Caco-2 (cell line): Measurements from ENCODE around the gene PIH1D1. TPM values are rescaled to one million over a fixed set of nuclear protein-coding genes. Genes with fewer than 3 reads are reported as not detected.
A peak's percentile ranks its signal among the peaks of the same experiment; 100 is the strongest.

Experiments
- BruUV-seq: library from RNA; stranded (reverse); fragments of 400-500 nt; replicated peaks from 2 replicates; lab custom pipeline; 2021; lab: Mats Ljungman, UMichigan
- CTCF ChIA-PET: fragments of 300-600 bp; sonication (Branson Sonifier 250); formaldehyde crosslinking; loops from one replicate; lab custom pipeline; 2022; ENCODE audit warnings: antibody characterized with exemption; lab: Charles Lee
- POLR2A ChIA-PET: fragments of 300-600 bp; sonication (Branson Sonifier 250); formaldehyde crosslinking; loops from one replicate; lab custom pipeline; 2022; ENCODE audit warnings: antibody characterized with exemption; lab: Charles Lee
- DNase-seq, 2 experiments: peaks; one replicate each; pipeline versions ENCODE4 v3.0.0 to v3.0.0-alpha.2; 2020 to 2022
- H3K27me3 ChIP-seq: replicated peaks from 2 replicates; pipeline ENCODE4 v1.6.0; 2011; ENCODE audit warnings: low read length; ENCODE audit not compliant: control insufficient read depth, insufficient read depth
- H3K36me3 ChIP-seq: 2 replicates; pipeline ENCODE4 v1.5.1; 2011; ENCODE audit warnings: low read length; ENCODE audit not compliant: control insufficient read depth, insufficient read depth
- H3K4me1 ChIP-seq: fragments of 250-450 bp; sonication (Bioruptor Pico); 2 replicates; pipeline ENCODE4 v1.5.1; 2020; ENCODE audit warnings: mild to moderate bottlenecking
- H3K4me3 ChIP-seq: 2 replicates; pipeline ENCODE4 v1.5.1; 2011; ENCODE audit warnings: low read depth, mild to moderate bottlenecking, control low read depth, low read length
- H3K9me3 ChIP-seq: fragments of 250-450 bp; sonication (Bioruptor Pico); 2 replicates; pipeline ENCODE4 v1.5.1; 2020; ENCODE audit warnings: mild to moderate bottlenecking, moderate library complexity
- H3K27ac Mint-ChIP-seq: one replicate; pipeline ENCODE4 v1.8.0; 2022; ENCODE audit warnings: mixed read lengths; ENCODE audit not compliant: unreplicated experiment
- H3K27me3 Mint-ChIP-seq: one replicate; pipeline ENCODE4 v1.8.0; 2022; ENCODE audit warnings: mixed read lengths; ENCODE audit not compliant: insufficient read depth, unreplicated experiment
- H3K36me3 Mint-ChIP-seq: one replicate; pipeline ENCODE4 v1.8.0; 2022; ENCODE audit warnings: mild to moderate bottlenecking, mixed read lengths; ENCODE audit not compliant: insufficient read depth, unreplicated experiment
- H3K4me1 Mint-ChIP-seq: one replicate; pipeline ENCODE4 v1.8.0; 2022; ENCODE audit warnings: low read depth, mixed read lengths; ENCODE audit not compliant: unreplicated experiment
- H3K4me3 Mint-ChIP-seq: one replicate; pipeline ENCODE4 v1.8.0; 2022; ENCODE audit warnings: mild to moderate bottlenecking, moderate library complexity, mixed read lengths; ENCODE audit not compliant: unreplicated experiment
- H3K9me3 Mint-ChIP-seq: one replicate; pipeline ENCODE4 v1.8.0; 2022; ENCODE audit warnings: mixed read lengths; ENCODE audit not compliant: unreplicated experiment
- CTCF ChIP-seq, 2 experiments: fragments of 200-600 bp in 1 of 2; IDR thresholded peaks; 1 replicate in 1 of 2; 2 replicates in 1 of 2; pipeline versions ENCODE4 v1.5.1 to v1.8.0; 2011 to 2022; ENCODE audit warnings: antibody characterized with exemption in 1 of 2, control low read depth in 1 of 2, inconsistent platforms in 1 of 2, low read depth in 1 of 2, low read length in 1 of 2, mild to moderate bottlenecking in 1 of 2, moderate library complexity in 1 of 2; ENCODE audit not compliant: insufficient read depth in 1 of 2, severe bottlenecking in 1 of 2, unreplicated experiment in 1 of 2
- intact Hi-C: fragments of 100-400 bp; cut with micrococcal nuclease; formaldehyde crosslinking; loops from one replicate; pipeline ENCODE4 v1.10.0; 2022; ENCODE audit not compliant: unreplicated experiment
- total RNA-seq: library from RNA; stranded (reverse); gene quantifications from 2 replicates; pipeline ENCODE4 v1.2.3, GENCODE V29; 2022

Gene PIH1D1
- total RNA-seq, 1 experiment from 2014 or later = 150 TPM

GRCh38 chr19:49400029-49400428, 51.6 kb downstream of the PIH1D1 start:
- no peak overlapping the region for H3K4me3 Mint-ChIP-seq
- ChIA-PET POLR2A (no interaction called here), CTCF (no interaction called here)
- H3K4me1 Mint-ChIP-seq = peaks cover 13% of the 10 kb centered on the region
- H3K27ac Mint-ChIP-seq = no peak overlapping the region
- no peak for TF ChIP-seq CTCF (IDR thresholded peaks at IDR 0.05; ENCODE audit: insufficient read depth in 1 of 2, low read depth in 1 of 2, low read length in 1 of 2, severe bottlenecking in 1 of 2, unreplicated experiment in 1 of 2)
- no peaks in the 10 kb centered on the region for H3K9me3 ChIP-seq
- H3K4me3 ChIP-seq = no peak overlapping the region
- DNase-seq = peak in 1 of 2 experiments; percentile 45
- H3K27me3 Mint-ChIP-seq = no peaks in the 10 kb centered on the region
- no peaks in the 10 kb centered on the region for H3K9me3 Mint-ChIP-seq
- no peaks in the 10 kb centered on the region for H3K27me3 ChIP-seq
- no peaks in the 10 kb centered on the region for H3K36me3 Mint-ChIP-seq
- peaks cover 28% of the 10 kb centered on the region for H3K4me1 ChIP-seq
- BruUV-seq = no TSS peak
- intact Hi-C loops = no loop called here
- no peaks in the 10 kb centered on the region for H3K36me3 ChIP-seq

GRCh38 chr19:49398931-49399330, 52.7 kb downstream of the PIH1D1 start:
- Mint-ChIP-seq H3K27ac (no peak overlapping the region), H3K4me3 (no peak overlapping the region), H3K4me1 (peaks cover 13% of the 10 kb centered on the region), H3K36me3 (no peaks in the 10 kb centered on the region), H3K27me3 (no peaks in the 10 kb centered on the region), H3K9me3 (no peaks in the 10 kb centered on the region)
- no peak for TF ChIP-seq CTCF (IDR thresholded peaks at IDR 0.05; ENCODE audit: insufficient read depth in 1 of 2, low read depth in 1 of 2, low read length in 1 of 2, severe bottlenecking in 1 of 2, unreplicated experiment in 1 of 2)
- Histone ChIP-seq H3K4me3 (no peak overlapping the region), H3K9me3 (no peaks in the 10 kb centered on the region), H3K4me1 (peaks cover 28% of the 10 kb centered on the region), H3K27me3 (no peaks in the 10 kb centered on the region), H3K36me3 (no peaks in the 10 kb centered on the region)
- no TSS peak for BruUV-seq
- DNase-seq = no peak
- CTCF ChIA-PET = no interaction called here
- POLR2A ChIA-PET = no interaction called here
- intact Hi-C loops = no loop called here

DNA sequence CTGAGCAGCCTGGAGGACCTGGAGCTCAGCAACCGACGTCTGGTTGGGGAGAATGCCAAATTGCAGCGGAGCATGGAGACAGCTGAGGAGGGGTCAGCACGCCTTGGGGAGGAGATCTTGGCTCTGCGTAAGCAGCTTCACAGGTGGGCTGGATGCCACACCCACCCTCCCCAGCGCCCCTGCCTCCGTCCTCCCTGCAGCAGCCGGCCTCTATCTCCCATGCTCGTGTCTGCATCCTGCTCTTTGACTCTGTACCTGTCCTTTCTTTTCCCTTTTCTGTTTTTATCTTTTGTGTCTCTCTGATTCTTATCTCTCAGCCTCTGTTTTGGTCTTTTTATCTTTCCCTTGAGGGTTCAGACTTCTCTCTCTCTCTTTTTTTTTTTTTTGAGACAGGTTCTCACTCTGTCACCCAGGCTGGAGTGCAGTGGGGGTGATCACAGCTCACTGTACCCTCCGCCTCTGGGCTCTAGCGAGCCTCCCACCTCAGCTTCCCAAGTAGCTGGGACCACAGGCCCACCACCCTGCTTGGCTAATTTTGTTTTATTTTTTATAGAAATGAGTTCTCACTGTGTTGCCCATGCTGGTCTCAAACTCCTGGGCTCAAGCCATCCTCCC, 53.5 kb downstream of the PIH1D1 start:
- no peaks in the 10 kb centered on the region for H3K36me3 ChIP-seq
- BruUV-seq = no TSS peak
- no peaks in the 10 kb centered on the region for H3K27me3 ChIP-seq
- Mint-ChIP-seq H3K27ac (no peak overlapping the region), H3K4me3 (peak overlapping the region; percentile 1), H3K36me3 (no peaks in the 10 kb centered on the region), H3K27me3 (no peaks in the 10 kb centered on the region), H3K9me3 (no peaks in the 10 kb centered on the region), H3K4me1 (peaks cover 13% of the 10 kb centered on the region)
- no peaks in the 10 kb centered on the region for H3K9me3 ChIP-seq
- no peak for TF ChIP-seq CTCF (IDR thresholded peaks at IDR 0.05; ENCODE audit: insufficient read depth in 1 of 2, low read depth in 1 of 2, low read length in 1 of 2, severe bottlenecking in 1 of 2, unreplicated experiment in 1 of 2)
- intact Hi-C loops = no loop called here
- ChIA-PET POLR2A (no interaction called here), CTCF (interaction anchor here (1.1 kb wide), 1 partner anchor 19 kb away, joined by 3 read pairs; no protein-coding TSS in a partner anchor)
- no peak for DNase-seq
- H3K4me3 ChIP-seq = no peak overlapping the region
- peaks cover 28% of the 10 kb centered on the region for H3K4me1 ChIP-seq
